IPS-15b (cell line): ENCODE measurements around the gene RCN1.

Experiments
- H3K27me3 ChIP-seq: one replicate; pipeline ENCODE4 v1.6.1; 2013; ENCODE audit warnings: low read length; ENCODE audit not compliant: control insufficient read depth, insufficient read depth
- H3K36me3 ChIP-seq: one replicate; pipeline ENCODE4 v1.6.1; 2013; ENCODE audit warnings: low read length; ENCODE audit not compliant: control insufficient read depth, insufficient read depth
- H3K4me1 ChIP-seq: one replicate; pipeline ENCODE4 v1.6.1; 2013; ENCODE audit warnings: mild to moderate bottlenecking, low read length; ENCODE audit not compliant: control insufficient read depth, insufficient read depth
- H3K4me3 ChIP-seq: one replicate; pipeline ENCODE4 v1.5.1; 2013; ENCODE audit warnings: low read depth, low read length
- H3K9ac ChIP-seq: one replicate; pipeline ENCODE4 v1.6.1; 2013; ENCODE audit warnings: low read depth, mild to moderate bottlenecking, low read length
- H3K9me3 ChIP-seq: one replicate; pipeline ENCODE4 v1.6.1; 2013; ENCODE audit warnings: mild to moderate bottlenecking, low read length; ENCODE audit not compliant: control insufficient read depth, insufficient read depth

Gene RCN1

DNA sequence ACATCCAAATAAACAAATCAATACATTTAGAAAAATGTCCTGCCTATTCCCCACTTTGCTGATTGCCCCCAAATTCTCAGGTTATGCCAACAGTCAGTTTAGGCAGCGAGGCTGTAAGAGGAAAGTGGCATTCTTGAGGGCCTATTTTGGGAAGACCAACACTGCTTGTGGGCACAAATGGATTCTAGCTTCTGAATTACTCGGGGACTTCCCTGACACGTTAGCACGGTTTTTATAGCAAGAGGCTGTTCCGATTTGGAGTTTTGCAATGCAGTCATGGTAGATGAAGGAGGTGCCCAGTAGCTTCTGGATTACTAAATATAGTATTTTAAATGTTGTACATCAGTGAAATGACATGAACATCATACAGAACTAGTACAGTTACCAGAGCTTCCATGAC lies 13.1 kb downstream of the RCN1 start:
- no peaks in the 10 kb centered on the region for H3K27me3 ChIP-seq
- no peak overlapping the region for H3K4me3 ChIP-seq
- H3K9ac ChIP-seq = no peak overlapping the region
- H3K9me3 ChIP-seq = no peaks in the 10 kb centered on the region
- H3K36me3 ChIP-seq = peaks cover 13% of the 10 kb centered on the region
- H3K4me1 ChIP-seq = no peaks in the 10 kb centered on the region

DNA sequence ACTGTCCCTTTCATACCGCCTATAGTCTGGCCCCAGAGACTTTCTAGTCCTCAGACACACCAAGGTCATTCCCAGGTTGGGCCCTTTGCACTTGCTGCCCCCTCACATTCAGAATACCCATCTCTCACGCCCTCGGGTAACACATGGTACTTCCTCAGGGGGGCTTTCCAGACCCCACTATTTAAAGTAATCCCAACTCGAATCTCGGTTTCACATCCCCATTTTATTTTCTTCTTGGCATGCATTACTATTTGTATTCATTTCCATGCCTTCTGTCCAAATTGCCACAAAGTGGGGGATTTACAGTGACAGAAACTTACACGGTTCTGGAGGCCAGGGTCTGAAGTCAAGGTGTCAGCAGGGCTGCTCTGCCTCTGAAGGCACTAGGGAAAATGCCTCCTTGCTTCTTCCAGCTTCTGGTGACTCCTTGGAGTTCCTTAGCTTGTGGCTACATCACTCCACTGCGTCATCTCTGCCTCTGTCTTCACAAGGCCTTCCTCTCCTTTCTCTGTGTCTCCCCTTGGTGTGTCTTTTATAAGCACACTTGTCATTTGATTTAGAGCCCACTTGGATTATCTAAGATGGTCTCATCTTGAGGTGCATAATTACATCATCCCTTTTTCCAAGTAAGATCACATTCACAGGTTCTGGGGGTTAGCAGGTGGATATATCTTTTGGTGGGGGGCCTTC lies 15.1 kb downstream of the RCN1 start:
- no peak overlapping the region for H3K9ac ChIP-seq
- H3K4me1 ChIP-seq = no peaks in the 10 kb centered on the region
- H3K9me3 ChIP-seq = no peaks in the 10 kb centered on the region
- H3K4me3 ChIP-seq = no peak overlapping the region
- peaks cover 10% of the 10 kb centered on the region for H3K36me3 ChIP-seq
- H3K27me3 ChIP-seq = no peaks in the 10 kb centered on the region

DNA sequence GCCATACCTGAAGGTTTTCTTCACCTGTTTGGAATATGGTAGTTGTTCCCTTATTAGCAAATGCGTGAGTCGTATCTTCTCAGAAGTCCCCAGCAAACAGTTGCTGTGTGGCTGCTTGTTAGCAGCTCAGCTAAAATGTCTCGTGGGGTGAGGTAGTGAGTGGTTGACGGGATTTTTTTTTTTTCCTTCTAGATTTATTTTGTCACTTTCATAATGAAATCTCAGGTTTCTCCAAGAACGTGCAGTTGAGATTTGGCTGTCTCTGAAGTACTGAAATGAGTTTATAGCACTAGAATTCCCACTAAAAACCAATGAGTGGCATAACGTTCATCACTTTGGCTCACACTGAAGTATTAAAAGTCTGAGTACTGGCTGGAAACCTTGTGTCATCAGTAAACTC lies 16.8 kb downstream of the RCN1 start:
- H3K36me3 ChIP-seq = peaks cover 3% of the 10 kb centered on the region
- no peaks in the 10 kb centered on the region for H3K27me3 ChIP-seq
- H3K4me3 ChIP-seq = no peak overlapping the region
- H3K4me1 ChIP-seq = no peaks in the 10 kb centered on the region
- no peaks in the 10 kb centered on the region for H3K9me3 ChIP-seq
- no peak overlapping the region for H3K9ac ChIP-seq

DNA sequence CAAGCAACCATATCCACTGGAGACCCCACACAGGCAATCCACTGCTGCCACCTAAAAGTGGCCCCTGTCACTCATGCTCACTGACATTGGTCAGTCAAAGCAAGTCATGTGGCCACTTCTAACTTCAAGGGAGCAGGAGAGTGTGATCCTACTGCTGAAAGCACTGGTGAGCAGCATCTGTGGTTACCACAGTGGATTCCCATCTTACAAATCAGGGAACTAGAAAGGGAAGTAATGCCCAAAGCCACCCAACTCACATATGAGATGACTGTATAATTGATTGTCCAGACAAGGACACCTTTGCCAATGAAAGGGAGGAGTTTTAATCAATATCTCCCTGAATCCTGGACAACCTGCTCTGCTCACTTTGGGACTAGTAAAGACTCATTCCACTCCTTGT lies 17.7 kb downstream of the RCN1 start:
- Histone ChIP-seq H3K9ac (no peak overlapping the region), H3K36me3 (peaks cover 3% of the 10 kb centered on the region), H3K9me3 (no peaks in the 10 kb centered on the region), H3K4me1 (no peaks in the 10 kb centered on the region), H3K4me3 (no peak overlapping the region), H3K27me3 (no peaks in the 10 kb centered on the region)

DNA sequence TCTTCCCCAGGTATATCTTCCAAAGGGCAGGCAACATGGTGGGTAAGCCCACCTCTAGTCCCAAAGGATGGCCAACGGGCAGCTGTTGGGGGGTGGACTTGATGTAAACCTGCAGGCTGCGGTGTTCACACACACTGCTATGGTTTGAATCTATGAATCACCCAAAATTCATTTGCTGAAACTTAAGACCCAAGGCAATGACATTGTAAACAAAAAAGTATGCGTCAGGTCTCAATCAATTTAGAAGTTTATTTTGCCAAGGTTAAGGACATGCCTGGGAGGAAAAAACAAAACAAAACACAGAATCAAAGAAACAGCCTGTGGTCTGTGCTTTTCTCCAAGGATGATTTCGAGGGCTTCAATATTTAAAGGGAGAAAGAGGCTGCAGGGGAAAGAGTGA lies 18.3 kb downstream of the RCN1 start:
- Histone ChIP-seq H3K27me3 (no peaks in the 10 kb centered on the region), H3K9ac (no peak overlapping the region), H3K9me3 (no peaks in the 10 kb centered on the region), H3K4me3 (no peak overlapping the region), H3K36me3 (no peaks in the 10 kb centered on the region), H3K4me1 (no peaks in the 10 kb centered on the region)

DNA sequence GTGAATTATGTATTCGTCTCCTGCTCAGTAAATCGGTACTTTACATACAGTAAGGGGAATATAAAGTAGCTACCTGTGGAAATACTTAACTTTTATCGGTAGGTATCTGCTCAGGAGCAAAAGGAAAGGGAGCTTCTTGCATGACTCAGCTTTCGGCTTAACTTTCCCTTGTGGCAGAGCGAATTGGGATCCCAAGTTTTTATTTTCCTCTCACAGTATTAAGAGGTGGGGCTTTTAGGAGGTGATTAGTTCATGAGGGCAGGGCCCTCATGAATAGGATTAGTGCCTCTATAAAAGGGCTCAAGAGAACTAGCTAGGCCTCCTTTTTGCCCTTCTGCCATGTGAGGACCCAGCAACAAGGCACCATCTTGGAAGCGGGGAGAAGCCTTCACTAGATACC lies 18.7 kb downstream of the RCN1 start:
- no peaks in the 10 kb centered on the region for H3K27me3 ChIP-seq
- no peaks in the 10 kb centered on the region for H3K36me3 ChIP-seq
- H3K4me1 ChIP-seq = no peaks in the 10 kb centered on the region
- H3K4me3 ChIP-seq = no peak overlapping the region
- H3K9ac ChIP-seq = no peak overlapping the region
- no peaks in the 10 kb centered on the region for H3K9me3 ChIP-seq

DNA sequence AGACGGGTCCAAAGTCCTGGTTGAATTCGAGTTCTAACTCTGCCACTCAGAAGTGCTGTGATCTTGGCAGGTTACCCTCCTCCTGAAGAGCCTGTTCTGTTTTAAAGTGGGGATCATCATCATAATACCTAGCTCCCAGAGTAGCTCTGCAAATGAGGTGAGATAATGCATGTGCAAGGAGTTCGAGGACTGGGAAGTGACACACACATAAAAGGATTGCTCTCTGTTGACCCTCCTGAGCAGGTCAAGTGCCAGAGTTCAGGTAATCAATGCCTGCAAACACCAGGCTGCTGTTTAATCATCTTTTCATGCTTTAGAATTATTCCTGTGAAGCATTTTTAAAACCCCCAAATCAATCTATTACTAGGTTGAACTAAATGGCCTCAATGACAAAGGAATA lies 19.9 kb downstream of the RCN1 start:
- no peaks in the 10 kb centered on the region for H3K9me3 ChIP-seq
- H3K4me3 ChIP-seq = no peak overlapping the region
- no peaks in the 10 kb centered on the region for H3K36me3 ChIP-seq
- no peak overlapping the region for H3K9ac ChIP-seq
- H3K4me1 ChIP-seq = no peaks in the 10 kb centered on the region
- H3K27me3 ChIP-seq = no peaks in the 10 kb centered on the region

DNA sequence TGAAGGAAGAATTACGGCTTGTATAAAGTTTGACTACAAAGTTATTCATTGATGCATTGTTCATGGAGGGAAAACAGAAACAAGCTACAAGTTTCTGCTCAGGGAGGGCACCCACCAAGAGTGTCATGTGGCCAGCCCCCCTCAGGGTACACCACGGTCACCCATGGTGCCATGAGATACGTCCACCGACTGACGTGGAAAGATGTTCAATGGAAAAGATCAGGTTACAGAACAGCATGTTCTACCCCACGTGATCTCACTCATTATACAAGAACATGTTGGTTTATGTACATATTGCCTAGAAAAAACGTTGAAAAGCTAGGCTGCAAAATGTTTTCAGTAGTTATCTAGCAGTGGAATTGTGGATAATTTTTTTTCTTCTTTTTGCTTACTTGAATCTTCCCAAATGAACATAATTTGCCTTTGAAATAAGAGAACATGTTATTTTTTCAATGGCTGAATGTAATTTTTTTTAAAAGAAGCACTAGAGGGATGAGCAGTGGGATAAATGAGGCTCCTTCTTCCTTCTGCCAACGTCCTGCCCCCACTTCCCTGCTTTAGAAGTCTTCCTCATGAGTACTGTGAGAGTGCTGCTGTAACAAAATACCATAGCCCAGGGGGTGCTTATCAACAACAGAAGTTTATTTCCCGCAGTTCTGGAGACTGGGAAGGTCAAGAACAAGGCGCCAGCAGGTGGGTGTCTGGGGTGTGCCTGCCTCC lies 22.5 kb downstream of the RCN1 start:
- no peaks in the 10 kb centered on the region for H3K4me1 ChIP-seq
- no peaks in the 10 kb centered on the region for H3K9me3 ChIP-seq
- H3K9ac ChIP-seq = no peak overlapping the region
- H3K27me3 ChIP-seq = no peaks in the 10 kb centered on the region
- no peak overlapping the region for H3K4me3 ChIP-seq
- no peaks in the 10 kb centered on the region for H3K36me3 ChIP-seq

DNA sequence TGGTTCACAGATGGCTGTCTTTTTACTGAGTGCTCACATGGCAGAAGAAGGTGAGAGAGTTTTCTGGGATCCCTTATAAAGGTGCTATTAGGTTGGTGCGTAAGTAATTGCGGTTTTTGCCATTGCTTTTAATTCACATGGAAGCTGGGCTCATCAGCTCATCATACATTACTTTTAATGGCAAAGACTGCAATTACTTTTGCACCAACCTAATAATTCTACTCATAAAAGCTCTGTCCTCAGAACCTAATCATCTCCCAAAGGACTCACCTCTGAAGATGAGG lies 23.0 kb downstream of the RCN1 start:
- H3K4me3 ChIP-seq = no peak overlapping the region
- H3K4me1 ChIP-seq = no peaks in the 10 kb centered on the region
- no peak overlapping the region for H3K9ac ChIP-seq
- H3K36me3 ChIP-seq = no peaks in the 10 kb centered on the region
- no peaks in the 10 kb centered on the region for H3K9me3 ChIP-seq
- H3K27me3 ChIP-seq = no peaks in the 10 kb centered on the region

DNA sequence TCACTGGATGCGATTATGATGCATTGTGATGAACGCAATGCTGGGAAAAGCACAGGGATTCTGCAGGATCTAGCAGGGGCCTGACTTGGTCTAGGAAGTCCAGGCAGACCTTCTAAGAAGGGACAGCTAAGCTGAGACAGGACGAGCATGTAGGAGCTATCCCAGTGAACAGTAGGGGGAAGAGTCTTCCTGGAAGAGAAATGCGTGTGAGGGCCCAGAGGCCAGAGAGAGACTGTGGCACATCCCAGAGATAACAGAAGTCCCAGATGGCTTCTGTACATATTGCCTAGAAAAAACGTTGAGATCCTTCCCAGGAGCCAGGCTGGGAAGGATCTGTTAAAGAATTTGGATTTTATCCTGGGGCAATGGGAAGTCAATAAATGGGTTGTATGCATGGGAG lies 24.6 kb downstream of the RCN1 start:
- Histone ChIP-seq H3K4me1 (no peaks in the 10 kb centered on the region), H3K4me3 (no peak overlapping the region), H3K36me3 (no peaks in the 10 kb centered on the region), H3K9me3 (no peaks in the 10 kb centered on the region), H3K9ac (no peak overlapping the region), H3K27me3 (no peaks in the 10 kb centered on the region)

DNA sequence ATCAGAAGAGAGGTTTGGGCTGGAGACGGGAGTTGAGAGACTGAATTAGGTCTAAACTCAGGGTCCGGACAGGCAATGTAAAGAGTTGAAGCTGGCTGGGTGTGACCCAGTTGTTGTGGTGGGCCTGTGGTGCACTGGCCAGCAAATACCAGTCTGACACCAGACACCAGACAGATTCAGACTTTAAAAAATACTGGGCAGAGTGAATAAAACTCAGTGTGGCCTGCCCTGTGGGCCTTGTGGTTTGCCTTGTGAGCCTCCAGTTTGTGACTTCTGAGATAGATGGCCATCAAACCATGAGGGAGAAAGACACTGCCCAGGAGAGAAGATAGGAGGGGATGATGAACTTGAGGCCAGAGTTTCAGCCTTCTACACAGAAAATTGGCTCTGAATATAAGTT lies 25.8 kb downstream of the RCN1 start:
- Histone ChIP-seq H3K36me3 (no peaks in the 10 kb centered on the region), H3K27me3 (no peaks in the 10 kb centered on the region), H3K9me3 (no peaks in the 10 kb centered on the region), H3K4me1 (no peaks in the 10 kb centered on the region), H3K9ac (no peak overlapping the region), H3K4me3 (no peak overlapping the region)

DNA sequence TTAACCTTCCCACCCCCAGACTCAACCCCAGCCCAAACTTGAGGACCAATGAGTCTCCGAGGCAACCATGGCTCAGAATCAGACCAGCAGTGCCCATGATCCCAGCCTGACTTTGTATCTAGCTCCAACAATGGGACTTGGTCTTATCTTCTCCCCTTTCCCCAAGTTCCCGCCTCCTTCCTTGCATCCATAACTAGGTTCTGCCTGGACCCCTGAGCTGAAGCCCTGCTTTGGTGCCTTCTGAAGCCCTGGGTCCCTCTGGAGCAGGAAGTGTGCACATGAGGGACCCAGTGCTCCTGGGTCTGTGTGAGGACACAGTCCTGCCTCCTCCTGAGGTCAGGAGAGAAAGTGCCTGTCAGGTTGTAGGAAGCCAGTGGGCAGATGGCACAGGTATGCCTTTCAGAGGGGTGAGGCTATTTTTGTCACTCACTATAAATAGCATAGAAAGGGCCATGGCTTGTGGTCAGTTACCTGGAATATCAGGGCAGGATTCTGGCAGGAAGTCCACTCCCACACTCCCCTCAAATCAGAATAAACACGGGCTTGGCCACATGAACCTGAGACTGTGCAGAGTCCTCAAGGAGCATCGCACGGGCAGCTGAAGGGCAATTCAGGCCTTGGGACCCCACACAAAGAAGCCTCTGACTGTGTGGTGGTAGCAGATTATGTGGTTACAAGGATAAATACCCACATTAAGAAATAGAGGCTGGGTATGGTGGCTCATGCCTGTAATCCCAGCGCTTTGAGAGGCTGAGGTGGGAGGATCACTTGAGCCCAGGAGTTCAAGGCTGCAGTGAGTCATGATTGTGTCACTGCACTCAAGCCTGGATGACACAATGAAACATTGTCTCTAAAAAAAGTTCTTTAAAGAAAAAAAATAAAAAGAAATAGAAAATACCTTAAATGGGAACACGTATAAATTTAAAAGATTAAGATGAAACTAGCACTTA lies 27.4 kb downstream of the RCN1 start:
- Histone ChIP-seq H3K36me3 (no peaks in the 10 kb centered on the region), H3K4me3 (no peak overlapping the region), H3K4me1 (no peaks in the 10 kb centered on the region), H3K27me3 (no peaks in the 10 kb centered on the region), H3K9me3 (no peaks in the 10 kb centered on the region), H3K9ac (no peak overlapping the region)
